NK-92 treated with Interleukin-12 subunit alpha and Interleukin-12 subunit beta, amount 100 ng/mL, for 24 hours (cell line): ENCODE data around the gene TACC2.
"Not testable (repeated sequence)": the region's sequence is repeated elsewhere in the genome, so short reads cannot be mapped to it uniquely, and the experiment has no call there.

Source experiments
- DNase-seq: peaks from one replicate; lab custom pipeline; 2025; lab: John Stamatoyannopoulos, UW

TACC2 gene

DNA sequence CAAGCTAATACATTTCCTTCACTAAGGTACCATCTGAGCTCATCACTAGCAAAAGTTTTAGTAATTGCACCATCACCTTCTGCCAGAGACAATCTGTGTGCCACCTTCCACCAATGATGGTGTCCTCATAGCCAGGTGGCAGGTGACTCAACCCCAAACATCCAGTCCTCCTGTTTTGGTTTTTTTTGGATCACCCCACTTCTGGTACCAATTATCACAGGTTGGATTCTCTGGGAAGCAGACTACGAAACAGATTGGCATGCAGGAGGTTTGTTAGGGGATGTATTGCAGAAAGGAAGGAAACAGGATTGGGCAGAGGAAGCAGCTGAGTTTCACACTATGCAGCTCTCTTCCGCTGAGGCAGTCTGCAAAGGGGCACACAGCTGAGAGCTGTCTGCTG, 4.5 kb upstream of the TACC2 start:
- no peak for DNase-seq

DNA sequence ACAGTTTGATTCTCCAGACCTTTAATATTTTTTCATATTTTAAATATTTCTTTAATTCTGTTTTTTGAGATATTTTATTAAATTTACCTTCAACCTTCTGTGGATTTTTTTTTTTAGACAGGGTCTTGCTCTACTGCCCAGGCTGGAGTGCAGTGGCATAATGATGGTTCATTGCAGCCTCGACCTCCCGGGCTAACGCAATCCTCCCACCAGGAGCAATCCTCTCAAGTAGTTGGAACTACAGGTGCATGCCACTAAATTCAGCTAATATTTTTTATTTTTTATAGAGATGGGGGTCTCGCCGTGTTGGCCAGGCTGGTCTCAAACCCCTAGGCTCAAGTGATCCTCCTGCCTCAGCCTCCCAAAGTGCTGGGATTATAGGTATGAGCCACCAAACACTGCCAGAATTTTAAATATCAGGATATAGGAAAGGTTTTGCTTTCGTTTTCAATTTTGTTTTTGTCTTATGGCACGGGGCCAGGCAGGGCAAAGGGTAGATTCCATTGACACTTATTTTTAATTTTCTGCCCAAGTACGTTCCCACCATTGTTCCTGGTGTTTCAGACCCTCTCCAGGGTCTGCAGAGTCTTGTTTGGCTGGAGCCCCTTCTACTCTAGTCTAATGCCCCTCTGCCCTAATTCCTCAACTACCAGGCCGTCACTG, 1.2 kb downstream of the TACC2 start:
- no peak for DNase-seq

DNA sequence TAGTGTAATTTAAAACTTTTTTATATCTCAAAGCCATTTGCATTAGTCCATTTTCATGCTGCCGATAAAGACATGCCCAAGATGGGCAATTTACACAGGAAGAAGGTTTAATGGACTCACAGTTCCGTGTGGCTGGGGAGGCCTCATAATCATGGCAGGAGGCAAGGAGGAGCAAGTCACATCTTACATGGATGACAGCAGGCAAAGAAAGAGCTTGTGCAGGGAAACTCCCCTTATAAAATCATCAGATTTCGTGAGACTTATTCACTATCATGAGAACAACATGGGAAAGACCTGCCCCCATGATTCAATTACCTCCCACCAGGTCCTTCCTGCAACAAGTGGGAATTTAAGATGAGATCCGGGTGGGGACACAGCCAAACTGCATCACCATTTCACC, 2.8 kb downstream of the TACC2 start:
- DNase-seq = not testable (repeated sequence)

DNA sequence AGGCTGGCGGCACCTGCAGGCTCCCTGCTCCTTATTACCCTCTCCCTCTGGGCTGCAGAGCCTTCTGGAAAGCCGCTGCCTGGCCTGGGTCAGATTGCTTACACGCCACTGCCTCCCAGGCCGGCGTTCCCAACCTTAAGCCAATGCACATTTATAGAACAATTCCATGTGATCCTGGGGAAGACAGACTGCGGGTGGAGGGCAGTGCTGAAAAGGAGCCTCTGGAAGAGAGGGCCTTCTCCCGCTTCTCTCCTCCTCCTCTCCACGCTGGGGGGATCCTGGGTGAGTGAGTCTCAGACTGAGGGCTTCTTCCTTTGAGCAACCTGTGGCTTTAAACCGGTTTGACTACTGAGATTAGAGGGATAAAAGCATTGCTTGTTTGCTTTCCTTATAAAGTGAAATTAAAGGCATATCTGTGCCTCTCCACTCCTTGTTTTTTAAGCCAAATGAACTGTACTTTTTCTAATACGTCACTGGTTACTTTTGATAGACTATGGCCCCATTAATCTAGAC, 5.5 kb downstream of the TACC2 start:
- no peak for DNase-seq

DNA sequence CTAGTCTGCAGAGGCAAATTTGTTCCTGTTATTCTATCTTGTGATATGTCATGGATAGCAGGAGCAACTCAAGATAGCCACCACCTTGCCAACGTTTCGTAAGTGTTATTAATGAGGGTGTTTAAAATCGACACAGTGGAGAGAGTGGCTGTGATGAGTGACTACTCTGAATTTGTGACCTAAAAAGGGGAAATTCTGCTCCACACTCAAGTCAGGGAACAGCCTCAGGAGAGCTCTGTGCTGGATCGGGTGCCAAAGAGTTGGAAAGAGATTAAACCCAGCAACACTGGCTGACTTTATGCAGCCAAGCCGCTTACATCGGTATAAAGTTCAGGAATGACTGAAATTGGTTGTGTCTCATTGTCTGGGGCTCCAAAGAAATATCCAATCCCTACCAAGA, 9.5 kb downstream of the TACC2 start:
- DNase-seq = no peak

DNA sequence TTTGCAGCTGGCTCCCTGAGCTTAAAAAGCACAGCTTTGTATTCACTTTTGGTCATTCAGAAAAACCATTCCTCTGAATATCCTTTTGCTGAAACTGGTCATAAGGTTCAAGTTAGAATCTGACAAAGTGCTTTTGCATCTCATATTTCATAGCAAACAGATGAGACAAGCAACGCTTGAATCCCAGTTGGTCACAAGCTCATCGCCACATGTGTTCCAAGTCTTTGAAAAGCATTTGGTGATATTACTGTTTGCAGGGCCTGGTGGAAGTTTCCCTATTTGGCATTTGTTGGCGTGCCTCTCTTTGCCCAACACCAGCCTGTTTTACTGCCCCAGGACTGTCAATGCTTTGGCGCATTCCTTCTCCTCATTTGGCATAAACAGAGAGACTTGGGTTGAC, 10.3 kb downstream of the TACC2 start:
- no peak for DNase-seq

DNA sequence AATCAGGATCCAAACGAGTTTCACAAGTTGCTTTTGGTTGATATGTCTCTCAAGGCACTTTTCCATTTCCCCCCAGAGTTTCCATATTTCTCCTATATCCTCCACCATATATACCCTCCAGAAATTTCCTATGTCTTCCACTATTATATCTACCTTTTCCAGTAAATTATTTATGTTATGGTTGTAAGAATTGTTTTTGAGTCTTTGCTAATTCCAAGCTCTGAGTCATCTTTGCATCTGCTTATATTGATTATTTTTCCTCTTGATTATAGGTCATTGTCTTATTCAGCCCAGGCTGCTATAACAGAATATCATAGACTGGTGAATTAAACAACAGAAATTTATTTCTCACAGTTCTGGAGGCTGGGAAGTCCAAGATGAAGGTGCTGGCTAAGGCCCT, 12.7 kb downstream of the TACC2 start:
- no peak for DNase-seq

DNA sequence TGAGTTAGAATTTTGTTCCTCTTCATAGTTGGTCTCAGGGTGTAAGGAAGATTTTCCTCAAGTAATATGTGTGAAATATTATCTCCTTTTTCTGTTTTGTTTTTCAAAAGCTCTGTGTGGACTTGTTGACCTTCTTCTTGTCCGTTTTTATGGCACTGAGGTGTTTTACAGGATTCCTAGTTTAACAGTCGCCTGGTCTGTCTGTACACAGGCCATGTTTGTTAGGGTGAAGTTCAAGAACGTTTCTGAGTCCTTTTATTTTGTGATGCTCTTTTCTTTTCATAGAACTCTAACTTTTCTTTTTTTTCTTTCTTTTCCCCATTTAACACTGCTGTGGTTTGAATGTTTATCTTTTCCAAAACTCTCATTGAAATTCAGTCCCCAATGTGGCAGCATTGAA, 18.5 kb downstream of the TACC2 start:
- no peak for DNase-seq

DNA sequence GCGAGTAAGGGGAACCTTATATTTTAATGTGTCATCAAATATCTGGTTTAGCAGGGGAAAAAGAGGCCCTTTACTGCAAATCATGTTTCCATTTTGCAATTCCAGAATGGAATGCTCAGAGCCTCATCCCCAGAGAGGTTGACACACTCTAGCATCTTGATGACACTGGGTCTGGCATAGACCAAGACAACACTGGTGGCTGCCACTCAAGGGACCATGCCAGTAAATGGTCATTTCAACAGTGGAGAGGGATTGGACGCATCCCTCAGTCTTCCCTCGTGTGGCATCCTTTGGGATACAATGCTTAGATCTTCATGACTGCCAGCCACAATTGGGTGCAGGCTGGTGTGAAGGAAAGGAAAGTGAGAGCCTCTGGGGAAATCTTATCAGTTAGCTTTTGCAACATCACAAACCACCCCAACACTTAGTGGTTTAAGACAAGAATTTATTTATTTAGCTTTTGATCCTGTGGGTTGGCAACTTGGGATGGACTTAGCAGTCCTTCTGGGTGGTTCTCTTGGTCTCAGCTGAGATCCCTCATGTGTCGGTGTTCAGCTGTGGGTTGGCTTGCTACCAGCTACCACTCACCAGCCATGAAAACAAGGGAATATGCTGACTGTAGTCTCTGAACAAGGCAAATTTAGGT, 21.6 kb downstream of the TACC2 start:
- no peak for DNase-seq

DNA sequence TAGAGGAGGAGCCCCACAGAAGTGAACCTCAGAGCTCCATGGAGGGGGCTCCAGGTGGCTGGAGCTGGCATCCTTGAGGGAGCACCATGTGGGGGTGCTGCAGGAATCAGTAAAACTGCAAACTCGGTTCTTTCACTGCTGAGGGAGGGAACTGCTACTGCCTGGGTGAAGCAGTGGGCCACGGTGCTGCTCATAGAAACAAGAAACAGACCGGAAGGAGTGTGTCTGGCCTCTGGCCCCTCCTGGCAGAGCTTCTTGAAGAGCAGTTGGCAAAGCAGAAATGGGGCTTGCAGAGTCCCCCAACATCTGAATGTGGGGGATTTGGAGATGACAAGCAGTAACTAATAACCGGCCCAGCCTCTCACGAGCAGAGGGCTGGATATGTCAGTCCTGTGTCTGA, 23.8 kb downstream of the TACC2 start:
- DNase-seq = no peak

DNA sequence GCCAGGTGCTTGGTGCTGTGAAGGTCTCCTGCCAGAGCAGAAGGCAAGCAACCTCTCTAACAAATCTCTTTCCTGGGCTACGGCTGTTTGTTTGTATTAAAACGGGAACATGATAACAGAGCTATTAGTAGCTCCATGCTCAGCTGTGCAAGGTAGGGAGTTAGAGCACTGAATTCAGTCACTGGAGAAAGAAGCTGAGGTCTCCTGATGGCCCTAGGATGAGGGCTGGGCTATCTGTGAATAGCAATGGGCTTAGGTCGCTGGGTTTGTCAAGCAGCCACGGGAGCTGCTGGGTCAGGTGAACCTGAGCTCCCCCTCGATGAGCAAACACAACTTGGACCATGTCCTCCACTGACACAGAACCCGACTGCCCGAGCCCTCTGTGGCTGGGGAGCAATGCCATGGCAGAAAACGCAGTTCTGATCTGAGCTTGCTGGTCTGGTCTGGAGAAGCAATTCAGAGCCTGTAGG, 24.4 kb downstream of the TACC2 start:
- no peak for DNase-seq

DNA sequence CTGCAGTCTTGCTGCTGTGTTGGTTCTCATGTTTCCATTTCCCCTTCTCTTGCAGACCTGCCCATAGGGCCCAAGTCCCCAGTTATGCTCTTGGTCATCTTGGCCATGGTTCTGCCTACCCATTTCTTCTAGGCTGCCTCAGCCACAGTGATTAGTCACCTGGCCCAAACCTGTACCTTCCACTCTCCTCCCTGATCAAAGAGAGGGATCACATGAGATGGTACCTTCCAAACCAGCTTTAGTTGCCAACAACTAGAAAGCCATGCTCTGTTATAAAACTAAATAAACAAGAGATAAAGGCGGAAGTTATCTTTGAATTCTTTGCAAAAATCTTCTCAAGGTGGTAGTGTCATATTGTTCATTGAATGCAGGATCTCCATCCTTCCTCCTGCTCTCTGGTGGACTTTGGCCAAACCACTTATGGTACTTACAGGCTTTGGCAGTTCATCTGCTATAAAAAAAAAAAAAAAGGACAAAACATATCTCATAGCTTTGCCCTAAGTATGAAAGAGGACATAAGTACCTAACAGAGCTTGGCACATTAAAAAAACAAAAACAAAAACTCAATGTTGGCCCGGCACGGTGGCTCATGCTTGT, 25.8 kb downstream of the TACC2 start:
- DNase-seq = no peak

DNA sequence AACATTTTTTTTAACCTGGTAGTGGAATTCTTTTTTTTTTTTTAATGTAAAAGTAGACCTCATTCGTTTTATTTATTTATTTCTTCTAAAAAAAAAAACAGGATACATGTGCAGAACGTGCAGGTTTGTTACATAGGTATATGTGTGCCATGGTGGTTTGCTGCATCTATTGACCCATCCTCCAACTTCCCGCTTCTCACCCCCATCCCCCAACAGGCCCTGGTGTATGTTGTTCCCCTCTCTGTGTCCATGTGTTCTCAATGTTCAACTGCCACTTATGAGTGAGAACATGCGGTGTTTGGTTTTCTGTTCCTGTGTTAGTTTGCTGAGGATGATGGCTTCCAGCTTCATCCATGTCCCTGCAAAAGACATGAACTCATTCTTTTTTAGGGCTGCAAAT, 29.0 kb downstream of the TACC2 start:
- DNase-seq = not testable (repeated sequence)

DNA sequence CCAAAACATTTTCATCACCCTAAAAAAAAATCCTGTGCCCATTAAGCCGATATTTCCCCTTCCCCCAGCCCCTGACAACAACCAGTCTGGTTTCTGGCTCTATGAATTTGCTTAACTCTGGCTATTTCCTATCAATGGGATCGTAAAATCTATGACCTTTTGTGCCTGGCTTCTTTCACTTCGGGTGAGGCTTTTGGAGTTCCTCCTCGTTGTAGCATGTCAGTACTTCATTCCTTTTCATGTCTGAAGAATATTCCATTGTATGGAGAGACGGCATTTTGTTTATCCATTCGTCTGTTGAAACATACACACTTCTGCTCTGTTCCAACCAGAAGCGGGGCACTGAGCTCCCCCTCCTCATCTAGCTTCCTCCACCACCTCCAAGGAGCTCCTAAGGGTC, 29.5 kb downstream of the TACC2 start:
- DNase-seq = no peak

DNA sequence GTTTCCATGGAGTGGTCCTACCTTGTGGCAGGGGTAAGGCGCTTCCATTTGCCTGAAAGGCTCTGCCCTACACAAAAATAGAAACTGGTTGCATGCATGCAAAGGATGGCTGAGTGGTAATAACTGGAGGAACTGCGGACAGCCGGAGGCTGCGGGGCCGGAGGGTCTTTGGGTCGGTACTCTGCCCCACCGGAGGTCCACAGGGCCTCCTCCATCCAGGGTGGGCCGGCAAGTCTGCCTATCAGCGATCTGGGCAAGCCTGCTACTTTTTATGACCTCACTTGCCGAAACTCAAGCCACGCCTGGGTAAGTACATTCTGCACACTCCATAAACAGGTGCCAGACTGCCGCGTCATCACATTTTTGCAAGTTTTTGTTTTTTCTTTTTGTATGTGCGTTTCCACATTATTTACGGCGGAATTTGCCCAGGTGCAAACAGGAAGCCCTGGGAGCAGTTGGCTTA, 30.0 kb downstream of the TACC2 start:
- no peak for DNase-seq

DNA sequence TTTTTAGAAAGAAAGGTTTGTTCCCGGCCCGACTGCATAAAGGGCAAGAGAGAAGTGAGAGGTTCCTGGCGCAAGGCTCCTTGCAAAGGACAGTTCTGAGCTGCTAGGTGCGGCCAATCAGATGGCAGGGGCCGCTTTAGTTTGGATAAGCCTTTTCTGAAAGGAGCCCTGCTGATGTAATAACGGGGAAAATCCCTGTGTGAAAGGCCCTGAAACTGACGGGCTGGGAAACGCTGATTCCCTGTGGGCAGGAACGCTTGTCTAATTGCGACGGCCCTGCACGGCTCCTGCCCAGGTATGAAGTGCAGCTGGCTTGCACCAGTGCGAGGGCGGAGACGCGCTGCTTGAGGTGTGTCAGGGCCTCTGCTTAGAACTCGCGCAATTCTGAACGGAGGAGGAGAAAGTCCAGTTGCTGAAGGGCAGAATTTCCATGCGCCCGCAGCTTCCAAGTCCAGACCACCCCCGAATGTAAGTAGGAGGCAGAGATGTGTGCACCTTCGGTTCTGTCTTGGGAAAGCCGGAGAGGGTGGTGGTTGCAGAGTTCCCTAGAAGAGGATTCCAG, 30.5 kb downstream of the TACC2 start:
- no peak for DNase-seq

DNA sequence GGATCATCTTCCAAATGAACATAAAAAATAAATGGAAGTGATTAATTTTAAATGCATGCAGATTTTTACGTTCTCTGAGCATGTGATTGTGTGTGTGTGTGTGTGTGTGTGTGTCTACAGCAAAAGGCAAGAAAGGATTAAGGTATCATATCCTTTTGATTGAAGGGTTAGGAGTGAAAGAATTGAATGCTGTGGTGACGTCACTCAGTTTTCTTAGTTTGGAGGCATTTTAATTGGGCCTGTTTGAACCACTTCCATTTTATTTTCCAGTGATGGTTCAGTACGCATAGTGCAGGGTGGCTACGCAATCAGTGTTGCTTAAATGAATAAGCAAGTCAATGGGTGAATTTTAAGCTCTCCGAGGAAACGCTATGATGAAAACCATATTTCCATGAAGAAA, 31.3 kb downstream of the TACC2 start:
- DNase-seq = no peak

DNA sequence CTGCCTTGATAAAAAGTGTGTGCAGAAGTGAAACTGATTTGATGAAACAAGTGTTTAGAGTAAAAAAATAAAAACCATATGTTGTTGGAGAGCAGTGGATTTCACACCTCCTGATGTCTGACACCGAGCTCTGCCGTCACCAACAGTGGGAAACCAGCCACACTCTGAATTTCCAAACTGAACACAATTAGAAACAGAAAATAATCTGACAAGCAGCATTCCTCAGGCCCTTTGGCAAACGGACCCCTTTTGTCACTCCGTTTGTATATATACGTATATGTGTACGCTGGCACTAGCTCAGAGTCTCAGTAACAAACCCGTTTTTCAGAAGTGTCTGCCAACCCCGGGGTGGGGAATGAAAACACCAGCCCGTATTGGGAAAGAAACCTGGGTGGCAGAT, 32.4 kb downstream of the TACC2 start:
- DNase-seq = no peak

DNA sequence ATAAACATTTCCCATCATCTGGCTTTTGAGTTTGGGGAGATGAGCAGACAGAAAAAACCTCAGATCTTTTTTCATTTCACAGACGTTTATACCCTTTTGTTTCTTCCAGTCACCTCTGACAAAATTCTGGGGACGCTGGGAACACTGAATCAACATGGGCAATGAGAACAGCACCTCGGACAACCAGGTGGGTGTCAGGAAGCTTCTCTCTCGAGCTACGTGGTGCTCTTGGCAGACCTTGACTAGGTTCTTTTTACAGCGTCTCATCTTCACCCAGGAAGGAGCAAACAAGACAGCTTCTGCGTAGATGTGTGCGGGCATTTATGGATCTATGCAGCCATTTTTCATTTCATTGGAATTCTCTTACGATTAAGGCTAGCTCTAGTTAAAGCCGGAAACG, 32.9 kb downstream of the TACC2 start:
- DNase-seq = no peak

DNA sequence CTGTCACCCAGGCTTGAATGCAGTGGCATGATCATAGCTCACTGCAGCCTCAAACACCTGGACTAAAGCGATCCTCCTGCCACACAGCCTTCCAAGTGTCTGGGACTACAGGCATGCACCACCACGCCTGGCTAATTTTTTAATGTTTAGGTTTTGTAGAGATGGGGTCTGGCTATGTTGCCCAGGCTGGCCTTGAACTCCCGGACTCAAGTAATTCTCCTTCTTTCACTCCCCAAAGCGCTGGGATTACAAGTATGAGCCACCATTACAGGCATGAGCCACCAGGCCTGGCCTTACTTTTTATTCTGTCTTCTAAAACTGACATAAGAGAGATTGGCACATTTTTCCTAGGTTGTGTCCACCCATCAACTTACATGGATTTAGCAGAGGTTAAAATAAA, 33.3 kb downstream of the TACC2 start:
- DNase-seq = no peak

DNA sequence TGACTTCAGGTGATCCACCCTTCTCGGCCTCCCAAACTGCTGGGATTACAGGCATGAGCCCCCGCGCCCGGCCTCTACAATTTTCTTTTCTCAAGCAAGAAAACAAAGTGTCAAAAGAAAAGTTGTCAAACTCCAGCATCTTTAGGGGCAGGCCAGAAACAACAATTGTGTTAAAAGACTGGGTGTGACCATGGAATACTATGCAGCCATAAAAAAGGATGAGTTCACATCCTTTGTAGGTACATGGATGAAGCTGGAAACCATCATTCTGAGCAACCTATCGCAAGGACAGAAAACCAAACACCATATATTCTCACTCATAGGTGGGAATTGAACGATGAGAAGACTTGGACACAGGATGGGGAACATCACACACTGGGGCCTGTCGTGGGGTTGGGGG, 34.3 kb downstream of the TACC2 start:
- DNase-seq = not testable (repeated sequence)

DNA sequence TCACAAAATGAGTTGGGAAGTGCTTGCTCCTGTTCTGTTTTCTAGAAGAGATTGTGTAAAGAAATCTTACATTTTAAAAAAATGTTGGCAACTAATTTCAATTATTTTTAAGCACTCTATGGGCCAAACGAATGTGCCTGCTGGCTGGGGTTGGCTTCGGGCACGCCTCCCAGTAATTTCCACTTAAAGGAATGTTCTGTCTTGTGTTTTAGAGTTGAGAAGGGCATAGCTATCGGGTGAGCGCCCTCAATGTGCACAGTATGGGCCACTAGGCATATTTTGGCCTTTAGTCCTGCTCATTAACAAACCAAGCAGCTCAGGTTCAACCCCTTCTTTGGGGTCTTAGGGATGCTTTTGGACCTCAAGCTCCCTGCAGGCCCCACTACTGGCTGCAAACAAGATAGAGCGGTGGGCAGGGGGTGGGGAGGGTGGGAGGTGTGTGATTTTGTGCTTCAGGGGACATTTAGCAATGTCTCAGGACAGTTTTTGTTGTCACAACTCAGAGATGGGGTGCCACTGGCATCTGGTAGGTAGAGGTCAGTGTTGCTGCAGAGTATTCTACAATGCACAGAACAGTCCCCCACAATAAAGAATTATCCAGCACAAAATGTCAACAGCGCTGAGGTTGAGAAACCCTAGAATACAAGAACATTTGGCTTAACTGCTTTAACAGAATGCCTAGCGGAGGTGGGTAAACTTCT, 40.7 kb downstream of the TACC2 start:
- DNase-seq = no peak
